ENCODE measurements around the gene LRP2. TPM values are rescaled to one million over a fixed set of nuclear protein-coding genes. Genes with fewer than 3 reads are reported as not detected.

Gene LRP2
- total and polyA plus RNA-seq, 2 donors (not counting 1 experiment from before 2014, with no cell fraction given) = under 0.01 TPM; not detected in 1

GRCh38 chr2:169158874-169159273, 203.5 kb downstream of the LRP2 start:
- Histone ChIP-seq H3K4me3 (replicated peaks in 1 of 4; ENCODE audit: control extremely low read depth in 1 of 4, insufficient read depth in 1 of 4, low read depth in 3 of 4, low read length in 4 of 4) (no peak overlapping the region), H3K4me1 (ENCODE audit: control insufficient read depth, extremely low read depth, insufficient read depth, low read length) (no peaks in the 10 kb centered on the region), H3K36me3 (ENCODE audit: control insufficient read depth, insufficient read depth, low read length) (no peaks in the 10 kb centered on the region), H3K4me2 (ENCODE audit: extremely low read depth, insufficient read depth, low read length) (no peak overlapping the region), H4K20me1 (ENCODE audit: control insufficient read depth, extremely low read depth, insufficient read depth, low read length) (no peaks in the 10 kb centered on the region), H3K9me3 (ENCODE audit: control insufficient read depth, insufficient read depth, low read depth, low read length) (no peaks in the 10 kb centered on the region), H3K9ac (ENCODE audit: insufficient read depth, low read length) (no peak overlapping the region), H3K79me2 (ENCODE audit: control insufficient read depth, insufficient read depth, low read length) (no peaks in the 10 kb centered on the region), H3K27me3 (ENCODE audit: control insufficient read depth, insufficient read depth, low read length) (no peaks in the 10 kb centered on the region), H3K27ac (ENCODE audit: insufficient read depth, low read length) (no peak overlapping the region), H2AFZ (ENCODE audit: low read length) (no peak overlapping the region)
- no peak for DNase-seq (ENCODE audit: low read depth in 2 of 2)
- TF ChIP-seq CTCF (conservative IDR thresholded peaks at IDR 0.05 in 1 of 2, IDR thresholded peaks at IDR 0.05 in 1 of 2; ENCODE audit: low read depth in 1 of 2, low read length in 2 of 2) = no peak
- no peak for TF ChIP-seq EZH2 (IDR thresholded peaks at IDR 0.05; ENCODE audit: low read length, missing control alignments)

GRCh38 chr2:169146220-169146619, 216.1 kb downstream of the LRP2 start:
- Histone ChIP-seq H3K27me3 (ENCODE audit: control insufficient read depth, insufficient read depth, low read length) (no peaks in the 10 kb centered on the region), H3K9me3 (ENCODE audit: control insufficient read depth, insufficient read depth, low read depth, low read length) (no peaks in the 10 kb centered on the region), H2AFZ (ENCODE audit: low read length) (no peak overlapping the region), H3K79me2 (ENCODE audit: control insufficient read depth, insufficient read depth, low read length) (no peaks in the 10 kb centered on the region), H3K36me3 (ENCODE audit: control insufficient read depth, insufficient read depth, low read length) (no peaks in the 10 kb centered on the region), H3K4me1 (ENCODE audit: control insufficient read depth, extremely low read depth, insufficient read depth, low read length) (no peaks in the 10 kb centered on the region), H3K27ac (ENCODE audit: insufficient read depth, low read length) (no peak overlapping the region), H3K4me2 (ENCODE audit: extremely low read depth, insufficient read depth, low read length) (no peak overlapping the region), H3K4me3 (replicated peaks in 1 of 4; ENCODE audit: control extremely low read depth in 1 of 4, insufficient read depth in 1 of 4, low read depth in 3 of 4, low read length in 4 of 4) (no peak overlapping the region), H3K9ac (ENCODE audit: insufficient read depth, low read length) (no peak overlapping the region), H4K20me1 (ENCODE audit: control insufficient read depth, extremely low read depth, insufficient read depth, low read length) (no peaks in the 10 kb centered on the region)
- no peak for TF ChIP-seq CTCF (conservative IDR thresholded peaks at IDR 0.05 in 1 of 2, IDR thresholded peaks at IDR 0.05 in 1 of 2; ENCODE audit: low read depth in 1 of 2, low read length in 2 of 2)
- DNase-seq (ENCODE audit: low read depth in 2 of 2) = no peak

- Histone ChIP-seq H4K20me1 (ENCODE audit: control insufficient read depth, extremely low read depth, insufficient read depth, low read length) (no peaks in the 10 kb centered on the region), H3K79me2 (ENCODE audit: control insufficient read depth, insufficient read depth, low read length) (no peaks in the 10 kb centered on the region), H3K9ac (ENCODE audit: insufficient read depth, low read length) (no peak overlapping the region), H3K4me1 (ENCODE audit: control insufficient read depth, extremely low read depth, insufficient read depth, low read length) (no peaks in the 10 kb centered on the region), H2AFZ (ENCODE audit: low read length) (no peak overlapping the region), H3K4me3 (replicated peaks in 1 of 4; ENCODE audit: control extremely low read depth in 1 of 4, insufficient read depth in 1 of 4, low read depth in 3 of 4, low read length in 4 of 4) (no peak overlapping the region), H3K27ac (ENCODE audit: insufficient read depth, low read length) (no peak overlapping the region), H3K4me2 (ENCODE audit: extremely low read depth, insufficient read depth, low read length) (no peak overlapping the region), H3K36me3 (ENCODE audit: control insufficient read depth, insufficient read depth, low read length) (no peaks in the 10 kb centered on the region), H3K27me3 (ENCODE audit: control insufficient read depth, insufficient read depth, low read length) (no peaks in the 10 kb centered on the region), H3K9me3 (ENCODE audit: control insufficient read depth, insufficient read depth, low read depth, low read length) (no peaks in the 10 kb centered on the region)
- TF ChIP-seq CTCF (conservative IDR thresholded peaks at IDR 0.05 in 1 of 2, IDR thresholded peaks at IDR 0.05 in 1 of 2; ENCODE audit: low read depth in 1 of 2, low read length in 2 of 2) (no peak), EZH2 (IDR thresholded peaks at IDR 0.05; ENCODE audit: low read length, missing control alignments) (no peak)
- DNase-seq (ENCODE audit: low read depth in 2 of 2) = no peak
These were observed 218.3 kb downstream of the LRP2 start for GRCh38 chr2:169143998-169144397.
